ENCODE data around the gene PPHLN1.

PPHLN1 gene

GRCh38 chr12:42325653-42326474, at the start of gene PPHLN1, which contains the start of gene ZCRB1:
Gene PPHLN1 (plus strand): TSS chr12:42326167. CDS start chr12:42335903, 9,736 bp downstream.
Gene ZCRB1 (minus strand): TSS chr12:42326094. CDS start chr12:42324102, 1,992 bp downstream.
- peak; percentile 79 for DNase-seq

GRCh38 chr12:42277396-42278127, 48.4 kb upstream of the PPHLN1 start:
- no peak for DNase-seq

- DNase-seq: no peak
These were observed 47.8 kb upstream of the PPHLN1 start for GRCh38 chr12:42278128-42278510.

- no peak for DNase-seq
These were observed 44.7 kb upstream of the PPHLN1 start for GRCh38 chr12:42281278-42281677.

GRCh38 chr12:42281844-42282243, 44.1 kb upstream of the PPHLN1 start:
- no peak for DNase-seq

GRCh38 chr12:42282294-42282693, 43.7 kb upstream of the PPHLN1 start:
- DNase-seq: no peak

- DNase-seq: no peak
These were observed 42.2 kb upstream of the PPHLN1 start for GRCh38 chr12:42283739-42284138.

- no peak for DNase-seq
These were observed 41.8 kb upstream of the PPHLN1 start for GRCh38 chr12:42284157-42284556.

- no peak for DNase-seq
These were observed 41.1 kb upstream of the PPHLN1 start for GRCh38 chr12:42284876-42285275.

- no peak for DNase-seq
These were observed 40.5 kb upstream of the PPHLN1 start for GRCh38 chr12:42285431-42285830.

GRCh38 chr12:42286741-42287140, 39.2 kb upstream of the PPHLN1 start:
- no peak for DNase-seq

GRCh38 chr12:42288544-42288943, 37.4 kb upstream of the PPHLN1 start:
- no peak for DNase-seq

- DNase-seq: no peak
These were observed 34.3 kb upstream of the PPHLN1 start for GRCh38 chr12:42291680-42292079.

- DNase-seq: no peak
These were observed 29.4 kb upstream of the PPHLN1 start for GRCh38 chr12:42296503-42297109.

- no peak for DNase-seq
These were observed 27.1 kb upstream of the PPHLN1 start for GRCh38 chr12:42298887-42299286.

GRCh38 chr12:42299392-42300308, 26.3 kb upstream of the PPHLN1 start:
- peak; percentile 56 for DNase-seq

GRCh38 chr12:42306297-42306696, 19.7 kb upstream of the PPHLN1 start:
- no peak for DNase-seq

GRCh38 chr12:42308390-42308789, 17.6 kb upstream of the PPHLN1 start:
- no peak for DNase-seq

GRCh38 chr12:42309996-42310395, 16.0 kb upstream of the PPHLN1 start:
- DNase-seq: no peak

GRCh38 chr12:42315108-42315507, 10.9 kb upstream of the PPHLN1 start:
- DNase-seq: no peak

GRCh38 chr12:42320796-42321195, 5.2 kb upstream of the PPHLN1 start:
- DNase-seq: no peak

- DNase-seq: no peak
These were observed 3.4 kb upstream of the PPHLN1 start for GRCh38 chr12:42322567-42322966.

- no peak for DNase-seq
These were observed 2.1 kb upstream of the PPHLN1 start for GRCh38 chr12:42323856-42324255.

All from stimulated activated CD4-positive, alpha-beta T cell treated with anti-CD3 and anti-CD28 coated beads, Interleukin-12 subunit alpha, Interleukin-12 subunit beta, amount 100 ng/mL, for 4 hours (primary cell).